PC-3 (cell line): Measurements from ENCODE around the gene FUCA2.

Experiments used
- EZH2 ChIP-seq: fragments of 300-600 bp; sonication (generic); IDR thresholded peaks from one replicate; pipeline ENCODE4 v1.6.1; 2017; ENCODE audit warnings: antibody characterized with exemption, mild to moderate bottlenecking, low read length; ENCODE audit not compliant: unreplicated experiment
- EZH2phosphoT487 ChIP-seq: fragments of 300-600 bp; sonication (generic); IDR thresholded peaks from 2 replicates; pipeline ENCODE4 v1.6.1; 2018; ENCODE audit warnings: mild to moderate bottlenecking, antibody characterized with exemption, low read length, borderline replicate concordance
- TF ChIP-seq, protein P1 (sequence below): fragments of 300-600 bp; sonication (generic); conservative IDR thresholded peaks from 2 replicates; pipeline ENCODE4 v1.5.1; 2017; ENCODE audit warnings: antibody characterized with exemption, low read depth, mild to moderate bottlenecking, low read length

DNA sequence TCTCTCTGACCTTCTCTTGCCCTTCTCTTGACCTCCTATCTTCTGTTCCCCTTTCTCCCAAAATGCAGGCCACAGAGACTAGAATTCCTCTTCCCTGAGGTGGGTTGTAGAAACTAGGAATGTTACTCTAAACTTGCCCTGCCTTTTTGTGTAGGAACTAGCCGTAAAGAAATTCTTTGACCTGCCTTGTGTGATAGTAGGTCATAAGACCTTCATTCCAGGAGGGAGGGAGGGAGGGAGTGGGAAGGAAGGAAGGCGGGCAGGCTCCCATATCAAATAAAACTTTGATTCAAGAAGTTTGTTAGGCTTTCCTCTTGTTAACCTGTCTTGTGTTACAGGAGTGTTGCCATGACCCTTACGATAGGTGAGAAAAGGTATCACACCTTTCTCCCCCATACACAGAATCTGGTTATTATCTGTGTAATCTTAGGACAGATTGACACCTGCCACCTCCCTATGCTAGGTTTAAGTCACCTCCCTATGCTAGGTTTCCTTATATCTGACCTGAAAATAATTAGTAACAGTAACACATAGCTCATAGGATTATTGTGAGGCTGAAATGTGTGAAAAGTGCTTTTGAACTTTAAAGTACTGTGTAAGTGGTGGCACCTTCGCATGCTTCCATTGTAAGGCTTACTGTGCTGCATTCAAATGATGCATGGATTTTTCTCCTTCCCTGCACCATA is 32.6 kb upstream of the FUCA2 start:
- TF ChIP-seq, protein P1, sequence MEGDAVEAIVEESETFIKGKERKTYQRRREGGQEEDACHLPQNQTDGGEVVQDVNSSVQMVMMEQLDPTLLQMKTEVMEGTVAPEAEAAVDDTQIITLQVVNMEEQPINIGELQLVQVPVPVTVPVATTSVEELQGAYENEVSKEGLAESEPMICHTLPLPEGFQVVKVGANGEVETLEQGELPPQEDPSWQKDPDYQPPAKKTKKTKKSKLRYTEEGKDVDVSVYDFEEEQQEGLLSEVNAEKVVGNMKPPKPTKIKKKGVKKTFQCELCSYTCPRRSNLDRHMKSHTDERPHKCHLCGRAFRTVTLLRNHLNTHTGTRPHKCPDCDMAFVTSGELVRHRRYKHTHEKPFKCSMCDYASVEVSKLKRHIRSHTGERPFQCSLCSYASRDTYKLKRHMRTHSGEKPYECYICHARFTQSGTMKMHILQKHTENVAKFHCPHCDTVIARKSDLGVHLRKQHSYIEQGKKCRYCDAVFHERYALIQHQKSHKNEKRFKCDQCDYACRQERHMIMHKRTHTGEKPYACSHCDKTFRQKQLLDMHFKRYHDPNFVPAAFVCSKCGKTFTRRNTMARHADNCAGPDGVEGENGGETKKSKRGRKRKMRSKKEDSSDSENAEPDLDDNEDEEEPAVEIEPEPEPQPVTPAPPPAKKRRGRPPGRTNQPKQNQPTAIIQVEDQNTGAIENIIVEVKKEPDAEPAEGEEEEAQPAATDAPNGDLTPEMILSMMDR, result no peak
- TF ChIP-seq EZH2 (no peak), EZH2phosphoT487 (no peak)
